ENCODE results near the gene POLR2I. TPM values are rescaled to one million over a fixed set of nuclear protein-coding genes. Genes with fewer than 3 reads are reported as not detected.

Gene POLR2I
- total RNA-seq, 1 donor from 2014 or later = 62.2 TPM

DNA sequence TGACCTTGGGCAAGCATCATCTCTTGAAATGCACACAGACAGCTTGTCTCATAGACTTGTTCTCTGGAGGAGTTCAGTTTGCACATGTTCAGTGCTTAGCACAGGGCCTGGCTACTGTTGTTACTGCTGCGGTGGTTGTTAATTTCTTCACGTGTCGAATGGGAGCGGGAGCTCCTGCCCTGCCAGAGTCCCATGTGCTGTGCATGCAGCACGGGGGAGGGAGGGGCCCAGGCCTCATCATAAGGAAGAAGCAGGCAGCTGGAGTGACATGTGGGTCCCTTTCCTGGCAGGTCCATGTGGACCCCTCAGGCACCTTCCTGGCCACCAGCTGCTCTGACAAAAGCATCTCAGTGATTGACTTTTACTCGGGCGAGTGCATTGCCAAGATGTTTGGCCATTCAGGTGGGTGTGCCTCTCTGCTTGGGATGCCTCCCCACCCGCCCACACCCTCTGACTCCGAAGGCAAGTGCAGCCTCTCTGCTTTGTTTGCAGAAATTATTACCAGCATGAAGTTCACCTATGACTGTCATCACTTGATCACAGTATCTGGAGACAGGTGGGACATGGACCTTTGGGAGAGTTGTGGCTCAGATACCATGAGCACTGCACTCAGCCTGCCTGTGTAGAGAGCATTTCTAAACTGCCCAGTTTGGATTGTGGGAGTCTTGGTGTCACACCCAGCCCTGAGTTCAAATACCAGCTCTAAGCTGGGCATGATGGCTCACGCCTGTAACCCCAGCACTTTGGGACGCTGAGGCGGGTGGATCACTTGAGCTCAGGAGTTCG is 23.6 kb downstream of the POLR2I start:
- Mint-ChIP-seq H3K4me1 (ENCODE audit: unreplicated experiment) (no peaks in the 10 kb centered on the region), H3K9me3 (ENCODE audit: unreplicated experiment) (no peaks in the 10 kb centered on the region), H3K27ac (ENCODE audit: unreplicated experiment) (no peak overlapping the region), H3K27me3 (ENCODE audit: unreplicated experiment) (no peaks in the 10 kb centered on the region), H3K36me3 (ENCODE audit: unreplicated experiment) (peaks cover 5% of the 10 kb centered on the region), H3K4me3 (ENCODE audit: unreplicated experiment) (no peak overlapping the region)
- no peak for DNase-seq (ENCODE audit: extremely low spot score, unreplicated experiment)
- TF ChIP-seq, protein P1, sequence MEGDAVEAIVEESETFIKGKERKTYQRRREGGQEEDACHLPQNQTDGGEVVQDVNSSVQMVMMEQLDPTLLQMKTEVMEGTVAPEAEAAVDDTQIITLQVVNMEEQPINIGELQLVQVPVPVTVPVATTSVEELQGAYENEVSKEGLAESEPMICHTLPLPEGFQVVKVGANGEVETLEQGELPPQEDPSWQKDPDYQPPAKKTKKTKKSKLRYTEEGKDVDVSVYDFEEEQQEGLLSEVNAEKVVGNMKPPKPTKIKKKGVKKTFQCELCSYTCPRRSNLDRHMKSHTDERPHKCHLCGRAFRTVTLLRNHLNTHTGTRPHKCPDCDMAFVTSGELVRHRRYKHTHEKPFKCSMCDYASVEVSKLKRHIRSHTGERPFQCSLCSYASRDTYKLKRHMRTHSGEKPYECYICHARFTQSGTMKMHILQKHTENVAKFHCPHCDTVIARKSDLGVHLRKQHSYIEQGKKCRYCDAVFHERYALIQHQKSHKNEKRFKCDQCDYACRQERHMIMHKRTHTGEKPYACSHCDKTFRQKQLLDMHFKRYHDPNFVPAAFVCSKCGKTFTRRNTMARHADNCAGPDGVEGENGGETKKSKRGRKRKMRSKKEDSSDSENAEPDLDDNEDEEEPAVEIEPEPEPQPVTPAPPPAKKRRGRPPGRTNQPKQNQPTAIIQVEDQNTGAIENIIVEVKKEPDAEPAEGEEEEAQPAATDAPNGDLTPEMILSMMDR (IDR thresholded peaks at IDR 0.05) = no peak

DNA sequence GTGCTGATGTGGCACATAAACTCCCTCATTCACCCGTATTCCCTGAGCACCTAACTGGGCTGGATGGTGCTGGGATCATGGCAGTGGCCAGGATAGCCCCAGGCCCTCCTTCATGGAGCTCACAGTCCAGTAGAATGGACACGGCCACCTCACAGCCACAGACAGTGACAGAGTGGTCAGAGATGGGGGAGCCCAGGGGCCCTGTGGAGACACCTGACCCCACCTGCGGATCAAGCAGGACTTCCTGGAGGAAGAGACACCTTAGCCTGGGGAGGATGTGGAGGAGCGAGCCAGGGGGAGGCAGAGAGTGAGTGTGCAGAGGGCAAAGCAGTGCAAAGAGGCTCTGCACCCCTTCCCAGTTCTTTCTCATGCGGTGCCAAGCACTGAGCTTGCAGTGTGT is 24.8 kb downstream of the POLR2I start:
- Mint-ChIP-seq H3K27me3 (ENCODE audit: unreplicated experiment) (no peaks in the 10 kb centered on the region), H3K4me3 (ENCODE audit: unreplicated experiment) (no peak overlapping the region), H3K9me3 (ENCODE audit: unreplicated experiment) (no peaks in the 10 kb centered on the region), H3K36me3 (ENCODE audit: unreplicated experiment) (peaks cover 5% of the 10 kb centered on the region), H3K27ac (ENCODE audit: unreplicated experiment) (no peak overlapping the region), H3K4me1 (ENCODE audit: unreplicated experiment) (no peaks in the 10 kb centered on the region)
- no peak for DNase-seq (ENCODE audit: extremely low spot score, unreplicated experiment)
- TF ChIP-seq, protein P1 (IDR thresholded peaks at IDR 0.05) = no peak

DNA sequence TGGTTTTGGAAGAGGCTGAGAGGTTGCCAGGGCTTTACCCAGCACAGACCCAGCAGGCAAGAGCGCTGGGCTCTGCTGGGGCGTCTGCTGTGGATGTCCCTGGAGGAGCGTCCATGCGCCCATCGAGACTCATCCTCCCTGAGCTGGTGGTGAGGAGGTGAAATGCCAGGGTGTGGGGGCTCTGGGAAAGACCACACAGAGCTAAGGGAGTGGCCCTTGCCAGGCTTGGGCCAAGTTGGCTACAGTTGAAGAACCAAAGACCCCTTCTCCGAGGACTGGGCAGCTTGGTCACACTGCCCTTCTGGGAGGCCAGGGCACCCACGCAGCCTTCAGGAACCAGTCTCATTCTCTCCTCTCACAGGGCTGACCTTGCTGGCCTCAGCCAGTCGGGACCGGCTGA is 28.3 kb downstream of the POLR2I start:
- no peaks in the 10 kb centered on the region for H3K9me3 Mint-ChIP-seq (ENCODE audit: unreplicated experiment)
- TF ChIP-seq, protein P1 (IDR thresholded peaks at IDR 0.05) = no peak
- no peaks in the 10 kb centered on the region for H3K4me1 Mint-ChIP-seq (ENCODE audit: unreplicated experiment)
- H3K27me3 Mint-ChIP-seq (ENCODE audit: unreplicated experiment) = no peaks in the 10 kb centered on the region
- DNase-seq (ENCODE audit: extremely low spot score, unreplicated experiment) = no peak
- H3K27ac Mint-ChIP-seq (ENCODE audit: unreplicated experiment) = no peak overlapping the region
- H3K4me3 Mint-ChIP-seq (ENCODE audit: unreplicated experiment) = no peak overlapping the region
- H3K36me3 Mint-ChIP-seq (ENCODE audit: unreplicated experiment) = peaks cover 9% of the 10 kb centered on the region

DNA sequence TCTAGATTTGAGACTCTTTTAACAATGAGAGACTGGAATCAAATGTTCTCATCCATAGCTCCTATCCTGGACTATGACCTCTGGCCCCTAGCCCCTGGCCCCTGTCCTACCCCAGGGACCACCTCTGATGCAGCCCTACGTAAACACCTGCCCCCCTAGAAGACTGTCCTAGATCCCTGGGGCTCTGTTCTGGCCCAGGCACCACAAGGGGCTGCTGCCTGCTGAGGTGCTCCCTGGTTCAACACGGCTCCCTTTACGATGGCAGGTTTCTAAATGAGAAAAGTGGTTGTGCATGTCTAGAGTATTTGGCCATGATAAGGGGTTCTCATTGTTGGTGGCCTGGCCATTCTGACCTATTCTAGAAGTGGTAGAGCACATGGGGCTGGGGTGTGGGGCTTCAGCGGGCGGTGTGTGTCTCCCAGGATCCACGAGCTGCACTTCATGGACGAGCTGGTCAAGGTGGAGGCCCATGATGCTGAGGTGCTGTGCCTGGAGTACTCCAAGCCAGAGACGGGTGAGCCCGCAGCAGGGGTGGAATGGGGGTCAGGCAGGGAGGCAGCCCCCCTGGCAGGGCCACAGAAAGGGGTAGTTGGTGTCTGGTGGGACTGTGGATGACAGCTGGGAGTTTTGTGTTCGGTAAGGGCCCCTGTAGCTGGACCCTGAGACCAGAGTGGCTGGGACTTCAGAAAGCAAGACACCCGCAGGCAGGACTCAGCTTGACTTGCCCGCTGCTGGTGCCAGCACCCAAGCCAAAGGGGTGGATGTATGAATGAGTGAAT is 30.3 kb downstream of the POLR2I start:
- H3K27ac Mint-ChIP-seq (ENCODE audit: unreplicated experiment) = no peak overlapping the region
- TF ChIP-seq, protein P1 (IDR thresholded peaks at IDR 0.05) = no peak
- peaks cover 12% of the 10 kb centered on the region for H3K36me3 Mint-ChIP-seq (ENCODE audit: unreplicated experiment)
- H3K27me3 Mint-ChIP-seq (ENCODE audit: unreplicated experiment) = no peaks in the 10 kb centered on the region
- no peak overlapping the region for H3K4me3 Mint-ChIP-seq (ENCODE audit: unreplicated experiment)
- no peak for DNase-seq (ENCODE audit: extremely low spot score, unreplicated experiment)
- no peaks in the 10 kb centered on the region for H3K9me3 Mint-ChIP-seq (ENCODE audit: unreplicated experiment)
- H3K4me1 Mint-ChIP-seq (ENCODE audit: unreplicated experiment) = no peaks in the 10 kb centered on the region

DNA sequence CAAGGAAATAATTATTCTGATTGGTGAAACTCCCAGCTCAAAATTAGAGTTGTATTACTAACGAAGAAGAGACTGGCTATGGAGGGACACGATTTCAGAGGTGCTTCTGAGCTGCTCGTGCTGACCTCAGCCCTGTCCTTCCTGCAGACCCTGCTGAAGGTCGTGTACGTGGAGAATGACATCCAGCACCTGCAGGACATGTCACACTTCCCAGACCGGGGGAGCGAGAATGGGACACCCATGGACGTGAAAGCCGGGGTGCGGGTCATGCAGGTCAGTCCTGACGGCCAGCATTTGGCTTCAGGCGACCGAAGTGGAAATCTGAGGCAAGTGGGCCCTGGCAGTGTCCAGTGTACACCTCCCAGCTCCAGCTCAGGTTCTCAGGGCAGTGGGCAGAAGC is 31.8 kb downstream of the POLR2I start:
- no peaks in the 10 kb centered on the region for H3K27me3 Mint-ChIP-seq (ENCODE audit: unreplicated experiment)
- TF ChIP-seq, protein P1 (IDR thresholded peaks at IDR 0.05) = no peak
- H3K4me1 Mint-ChIP-seq (ENCODE audit: unreplicated experiment) = no peaks in the 10 kb centered on the region
- no peak overlapping the region for H3K4me3 Mint-ChIP-seq (ENCODE audit: unreplicated experiment)
- no peaks in the 10 kb centered on the region for H3K9me3 Mint-ChIP-seq (ENCODE audit: unreplicated experiment)
- H3K27ac Mint-ChIP-seq (ENCODE audit: unreplicated experiment) = no peak overlapping the region
- peaks cover 9% of the 10 kb centered on the region for H3K36me3 Mint-ChIP-seq (ENCODE audit: unreplicated experiment)
- no peak for DNase-seq (ENCODE audit: extremely low spot score, unreplicated experiment)
